Measurements from ENCODE around the gene C16orf90.

DNA sequence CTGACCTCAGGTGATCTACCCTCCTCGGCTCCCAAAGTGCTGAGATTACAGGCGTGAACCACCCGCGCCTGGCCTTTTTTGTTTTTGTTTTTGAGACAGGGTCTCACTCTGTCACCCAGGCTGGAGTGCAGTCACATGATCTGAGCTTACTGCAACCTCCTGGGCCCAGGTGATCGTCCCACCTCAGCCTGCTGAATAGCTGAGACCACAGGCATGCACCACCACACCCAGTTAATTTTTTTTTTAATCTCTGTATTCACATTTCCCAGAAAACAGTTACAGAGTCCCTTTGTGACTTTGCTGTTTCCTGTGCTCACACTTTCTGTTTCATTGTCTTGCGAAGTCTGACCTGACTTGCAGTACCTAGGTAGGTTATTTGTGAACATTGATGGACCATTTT is 8.2 kb upstream of the C16orf90 start:
- TF ChIP-seq, protein P1, sequence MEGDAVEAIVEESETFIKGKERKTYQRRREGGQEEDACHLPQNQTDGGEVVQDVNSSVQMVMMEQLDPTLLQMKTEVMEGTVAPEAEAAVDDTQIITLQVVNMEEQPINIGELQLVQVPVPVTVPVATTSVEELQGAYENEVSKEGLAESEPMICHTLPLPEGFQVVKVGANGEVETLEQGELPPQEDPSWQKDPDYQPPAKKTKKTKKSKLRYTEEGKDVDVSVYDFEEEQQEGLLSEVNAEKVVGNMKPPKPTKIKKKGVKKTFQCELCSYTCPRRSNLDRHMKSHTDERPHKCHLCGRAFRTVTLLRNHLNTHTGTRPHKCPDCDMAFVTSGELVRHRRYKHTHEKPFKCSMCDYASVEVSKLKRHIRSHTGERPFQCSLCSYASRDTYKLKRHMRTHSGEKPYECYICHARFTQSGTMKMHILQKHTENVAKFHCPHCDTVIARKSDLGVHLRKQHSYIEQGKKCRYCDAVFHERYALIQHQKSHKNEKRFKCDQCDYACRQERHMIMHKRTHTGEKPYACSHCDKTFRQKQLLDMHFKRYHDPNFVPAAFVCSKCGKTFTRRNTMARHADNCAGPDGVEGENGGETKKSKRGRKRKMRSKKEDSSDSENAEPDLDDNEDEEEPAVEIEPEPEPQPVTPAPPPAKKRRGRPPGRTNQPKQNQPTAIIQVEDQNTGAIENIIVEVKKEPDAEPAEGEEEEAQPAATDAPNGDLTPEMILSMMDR (tag by site-specific recombination; IDR thresholded peaks at IDR 0.05): no peak
- TF ChIP-seq ZBTB21 (tag by site-specific recombination; IDR thresholded peaks at IDR 0.05): no peak

Data from HEK293 (cell line).